HPDE6-E6E7 (cell line): ENCODE data around the gene ZNF644.
"Not testable (repeated sequence)": the region's sequence is repeated elsewhere in the genome, so short reads cannot be mapped to it uniquely, and the experiment has no call there.

Experiments
- DNase-seq: peaks from one replicate; pipeline ENCODE4 v3.0.0; 2011; ENCODE audit warnings: missing footprints; ENCODE audit errors: extremely low spot score

Gene ZNF644

GRCh38 chr1:91021686-91022517, at the start of gene ZNF644:
Gene ZNF644, minus strand, starts transcription at chr1:91022035. Its CDS starts 39,682 bp downstream, at chr1:90982353.
- peak; percentile 86 for DNase-seq

GRCh38 chr1:91070298-91070697, 48.5 kb upstream of the ZNF644 start:
- DNase-seq: no peak

GRCh38 chr1:91066538-91066937, 44.7 kb upstream of the ZNF644 start:
- DNase-seq: no peak

GRCh38 chr1:91065337-91065736, 43.5 kb upstream of the ZNF644 start:
- no peak for DNase-seq

- DNase-seq: not testable (repeated sequence)
These were observed 41.6 kb upstream of the ZNF644 start for GRCh38 chr1:91063403-91063802.

GRCh38 chr1:91059157-91059556, 37.3 kb upstream of the ZNF644 start:
- no peak for DNase-seq

GRCh38 chr1:91057784-91058183, 35.9 kb upstream of the ZNF644 start:
- DNase-seq: no peak

GRCh38 chr1:91054780-91055481, 33.1 kb upstream of the ZNF644 start:
- no peak for DNase-seq

- DNase-seq: no peak
These were observed 31.8 kb upstream of the ZNF644 start for GRCh38 chr1:91053630-91054029.

GRCh38 chr1:91049551-91049950, 27.7 kb upstream of the ZNF644 start:
- not testable (repeated sequence) for DNase-seq

GRCh38 chr1:91046766-91047165, 24.9 kb upstream of the ZNF644 start:
- DNase-seq: no peak

- no peak for DNase-seq
These were observed 23.4 kb upstream of the ZNF644 start for GRCh38 chr1:91045284-91045683.

GRCh38 chr1:91044776-91045175, 22.9 kb upstream of the ZNF644 start:
- not testable (repeated sequence) for DNase-seq

- DNase-seq: not testable (repeated sequence)
These were observed 20.5 kb upstream of the ZNF644 start for GRCh38 chr1:91042372-91042771.

- DNase-seq: no peak
These were observed 16.7 kb upstream of the ZNF644 start for GRCh38 chr1:91038582-91038981.

- no peak for DNase-seq
These were observed 15.3 kb upstream of the ZNF644 start for GRCh38 chr1:91036894-91037829.

GRCh38 chr1:91032349-91032748, 10.5 kb upstream of the ZNF644 start:
- DNase-seq: no peak

GRCh38 chr1:91031081-91031480, 9.2 kb upstream of the ZNF644 start:
- no peak for DNase-seq

- DNase-seq: no peak
These were observed 4.9 kb upstream of the ZNF644 start for GRCh38 chr1:91026777-91027176.

- DNase-seq: no peak
These were observed 4.5 kb upstream of the ZNF644 start for GRCh38 chr1:91026320-91026719.

- no peak for DNase-seq
These were observed 2.8 kb upstream of the ZNF644 start for GRCh38 chr1:91024481-91025119.
